ENCODE data around the gene ZNF302.
A peak's percentile ranks its signal among the peaks of the same experiment; 100 is the strongest.

Gene ZNF302

DNA sequence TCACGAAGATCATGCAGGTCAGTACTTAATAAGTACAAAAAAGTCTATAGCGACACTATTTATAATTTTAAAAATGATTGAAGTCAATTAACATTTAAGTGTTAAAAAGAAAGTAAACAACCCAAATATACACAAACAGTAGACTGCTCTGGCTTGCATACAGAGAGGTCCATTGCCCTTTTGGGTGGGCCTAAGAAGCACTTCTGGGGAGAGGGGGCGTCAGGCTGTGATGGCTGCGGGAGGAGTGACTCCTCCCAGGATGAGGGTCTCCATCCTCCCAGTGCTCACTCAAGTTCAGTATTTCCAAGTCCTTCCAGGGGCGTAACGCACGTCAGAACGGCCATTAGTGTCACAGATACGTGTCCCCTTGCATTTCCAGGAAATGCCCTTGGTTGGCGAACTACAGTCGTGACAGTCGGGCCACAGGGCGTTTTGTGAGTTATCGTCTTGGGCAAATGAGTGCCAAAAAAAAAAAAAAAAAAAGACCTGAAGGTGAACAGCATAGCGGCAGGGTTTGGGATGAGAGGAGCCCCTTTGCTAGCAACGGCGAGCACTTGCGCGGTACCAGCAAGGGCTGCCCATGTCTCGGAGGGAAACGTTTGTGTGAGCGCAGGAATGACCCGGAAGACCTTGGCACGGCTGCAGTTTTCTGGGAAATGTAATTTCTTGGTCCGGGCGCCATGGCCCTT lies 637 bp upstream of the ZNF302 start, which contains the start of gene SCGB2B2:
Gene SCGB2B2, minus strand, starts transcription at position 463 of the 689 bp plus-strand sequence. CDS start 82,596 bp downstream, outside the sequence.
- peak; percentile 88 for ATAC-seq
- TF ChIP-seq ZNF565 (CRISPR knock-in tag; conservative IDR thresholded peaks at IDR 0.05; ENCODE audit: low read depth) (no peak), RARB (CRISPR knock-in tag; IDR thresholded peaks at IDR 0.05) (no peak), SNAI2 (CRISPR knock-in tag; IDR thresholded peaks at IDR 0.05) (0 out of 2 replicates have a peak, but pooled peaks have one; percentile 62), ZFP30 (CRISPR knock-in tag; IDR thresholded peaks at IDR 0.05) (peak; percentile 38; the same call in 1 of the 2 replicates), TOX (CRISPR knock-in tag; IDR thresholded peaks at IDR 0.05; ENCODE audit: borderline replicate concordance) (no peak), BACH2 (CRISPR knock-in tag; IDR thresholded peaks at IDR 0.05; ENCODE audit: borderline replicate concordance) (no peak), ZFP3 (CRISPR knock-in tag; IDR thresholded peaks at IDR 0.05) (peak; percentile 44), ISL1 (CRISPR knock-in tag; IDR thresholded peaks at IDR 0.05) (peak; percentile 20; the same call in 1 of the 2 replicates)
- TF ChIP-seq, protein P1, sequence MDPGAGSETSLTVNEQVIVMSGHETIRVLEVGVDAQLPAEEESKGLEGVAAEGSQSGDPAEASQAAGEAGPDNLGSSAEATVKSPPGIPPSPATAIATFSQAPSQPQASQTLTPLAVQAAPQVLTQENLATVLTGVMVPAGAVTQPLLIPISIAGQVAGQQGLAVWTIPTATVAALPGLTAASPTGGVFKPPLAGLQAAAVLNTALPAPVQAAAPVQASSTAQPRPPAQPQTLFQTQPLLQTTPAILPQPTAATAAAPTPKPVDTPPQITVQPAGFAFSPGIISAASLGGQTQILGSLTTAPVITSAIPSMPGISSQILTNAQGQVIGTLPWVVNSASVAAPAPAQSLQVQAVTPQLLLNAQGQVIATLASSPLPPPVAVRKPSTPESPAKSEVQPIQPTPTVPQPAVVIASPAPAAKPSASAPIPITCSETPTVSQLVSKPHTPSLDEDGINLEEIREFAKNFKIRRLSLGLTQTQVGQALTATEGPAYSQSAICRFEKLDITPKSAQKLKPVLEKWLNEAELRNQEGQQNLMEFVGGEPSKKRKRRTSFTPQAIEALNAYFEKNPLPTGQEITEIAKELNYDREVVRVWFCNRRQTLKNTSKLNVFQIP (CRISPR knock-in tag; IDR thresholded peaks at IDR 0.05; ENCODE audit: borderline replicate concordance, low read depth): peak; percentile 67; the same call in 1 of the 2 replicates
- TF ChIP-seq, protein P2, sequence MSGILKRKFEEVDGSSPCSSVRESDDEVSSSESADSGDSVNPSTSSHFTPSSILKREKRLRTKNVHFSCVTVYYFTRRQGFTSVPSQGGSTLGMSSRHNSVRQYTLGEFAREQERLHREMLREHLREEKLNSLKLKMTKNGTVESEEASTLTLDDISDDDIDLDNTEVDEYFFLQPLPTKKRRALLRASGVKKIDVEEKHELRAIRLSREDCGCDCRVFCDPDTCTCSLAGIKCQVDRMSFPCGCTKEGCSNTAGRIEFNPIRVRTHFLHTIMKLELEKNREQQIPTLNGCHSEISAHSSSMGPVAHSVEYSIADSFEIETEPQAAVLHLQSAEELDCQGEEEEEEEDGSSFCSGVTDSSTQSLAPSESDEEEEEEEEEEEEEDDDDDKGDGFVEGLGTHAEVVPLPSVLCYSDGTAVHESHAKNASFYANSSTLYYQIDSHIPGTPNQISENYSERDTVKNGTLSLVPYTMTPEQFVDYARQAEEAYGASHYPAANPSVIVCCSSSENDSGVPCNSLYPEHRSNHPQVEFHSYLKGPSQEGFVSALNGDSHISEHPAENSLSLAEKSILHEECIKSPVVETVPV (CRISPR knock-in tag; IDR thresholded peaks at IDR 0.05): peak; percentile 35; the same call in 1 of the 2 replicates

DNA sequence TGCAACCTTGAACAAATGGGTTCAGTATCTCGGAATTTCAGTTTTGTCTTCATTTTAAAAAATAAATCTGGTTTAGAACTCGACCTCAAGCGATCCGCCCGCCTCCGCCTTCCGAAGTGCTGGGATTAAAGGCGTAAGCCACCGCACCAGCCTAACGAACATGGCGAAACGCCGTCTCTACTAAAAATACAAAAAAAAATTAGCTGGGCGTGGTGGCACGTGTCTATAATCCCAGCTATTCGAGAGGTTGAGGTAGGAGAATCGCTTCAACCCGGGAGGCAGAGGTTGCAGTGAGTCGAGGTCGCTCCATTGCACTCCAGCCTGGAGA lies 571 bp downstream of the ZNF302 start:
- ATAC-seq: no peak
- TF ChIP-seq ARNTL (CRISPR knock-in tag; IDR thresholded peaks at IDR 0.05; ENCODE audit: borderline replicate concordance, low read depth) (no peak), TOX (CRISPR knock-in tag; IDR thresholded peaks at IDR 0.05; ENCODE audit: borderline replicate concordance) (no peak), ZNF565 (CRISPR knock-in tag; conservative IDR thresholded peaks at IDR 0.05; ENCODE audit: low read depth) (no peak), SNAI2 (CRISPR knock-in tag; IDR thresholded peaks at IDR 0.05) (no peak), TCF4 (CRISPR knock-in tag; IDR thresholded peaks at IDR 0.05; ENCODE audit: borderline replicate concordance) (no peak), ESRRG (CRISPR knock-in tag; IDR thresholded peaks at IDR 0.05) (no peak), GLIS3 (CRISPR knock-in tag; IDR thresholded peaks at IDR 0.05) (no peak), ZFP30 (CRISPR knock-in tag; IDR thresholded peaks at IDR 0.05) (no peak)
- TF ChIP-seq, protein P3, sequence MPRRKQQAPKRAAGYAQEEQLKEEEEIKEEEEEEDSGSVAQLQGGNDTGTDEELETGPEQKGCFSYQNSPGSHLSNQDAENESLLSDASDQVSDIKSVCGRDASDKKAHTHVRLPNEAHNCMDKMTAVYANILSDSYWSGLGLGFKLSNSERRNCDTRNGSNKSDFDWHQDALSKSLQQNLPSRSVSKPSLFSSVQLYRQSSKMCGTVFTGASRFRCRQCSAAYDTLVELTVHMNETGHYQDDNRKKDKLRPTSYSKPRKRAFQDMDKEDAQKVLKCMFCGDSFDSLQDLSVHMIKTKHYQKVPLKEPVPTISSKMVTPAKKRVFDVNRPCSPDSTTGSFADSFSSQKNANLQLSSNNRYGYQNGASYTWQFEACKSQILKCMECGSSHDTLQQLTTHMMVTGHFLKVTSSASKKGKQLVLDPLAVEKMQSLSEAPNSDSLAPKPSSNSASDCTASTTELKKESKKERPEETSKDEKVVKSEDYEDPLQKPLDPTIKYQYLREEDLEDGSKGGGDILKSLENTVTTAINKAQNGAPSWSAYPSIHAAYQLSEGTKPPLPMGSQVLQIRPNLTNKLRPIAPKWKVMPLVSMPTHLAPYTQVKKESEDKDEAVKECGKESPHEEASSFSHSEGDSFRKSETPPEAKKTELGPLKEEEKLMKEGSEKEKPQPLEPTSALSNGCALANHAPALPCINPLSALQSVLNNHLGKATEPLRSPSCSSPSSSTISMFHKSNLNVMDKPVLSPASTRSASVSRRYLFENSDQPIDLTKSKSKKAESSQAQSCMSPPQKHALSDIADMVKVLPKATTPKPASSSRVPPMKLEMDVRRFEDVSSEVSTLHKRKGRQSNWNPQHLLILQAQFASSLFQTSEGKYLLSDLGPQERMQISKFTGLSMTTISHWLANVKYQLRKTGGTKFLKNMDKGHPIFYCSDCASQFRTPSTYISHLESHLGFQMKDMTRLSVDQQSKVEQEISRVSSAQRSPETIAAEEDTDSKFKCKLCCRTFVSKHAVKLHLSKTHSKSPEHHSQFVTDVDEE (CRISPR knock-in tag; IDR thresholded peaks at IDR 0.05): no peak

DNA sequence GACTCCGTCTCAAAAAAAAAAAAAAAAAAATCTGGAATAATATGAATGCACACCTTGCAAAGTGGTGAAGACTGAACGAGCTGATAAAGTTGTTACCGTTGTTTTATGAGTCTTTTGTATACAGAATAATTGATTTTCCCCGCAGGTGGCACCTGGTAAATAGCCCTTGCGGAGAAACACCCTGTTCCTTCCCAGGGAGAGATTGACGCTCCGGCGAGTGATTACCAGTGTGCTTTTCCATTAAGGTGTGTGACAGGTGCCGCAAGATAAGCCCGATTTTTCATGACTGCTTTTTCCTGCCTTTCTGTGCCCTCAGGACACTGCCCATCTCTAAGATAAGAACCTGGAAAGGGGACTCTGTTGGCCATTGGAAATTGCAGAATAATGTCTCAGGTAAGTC lies 943 bp downstream of the ZNF302 start:
- TF ChIP-seq, protein P4, sequence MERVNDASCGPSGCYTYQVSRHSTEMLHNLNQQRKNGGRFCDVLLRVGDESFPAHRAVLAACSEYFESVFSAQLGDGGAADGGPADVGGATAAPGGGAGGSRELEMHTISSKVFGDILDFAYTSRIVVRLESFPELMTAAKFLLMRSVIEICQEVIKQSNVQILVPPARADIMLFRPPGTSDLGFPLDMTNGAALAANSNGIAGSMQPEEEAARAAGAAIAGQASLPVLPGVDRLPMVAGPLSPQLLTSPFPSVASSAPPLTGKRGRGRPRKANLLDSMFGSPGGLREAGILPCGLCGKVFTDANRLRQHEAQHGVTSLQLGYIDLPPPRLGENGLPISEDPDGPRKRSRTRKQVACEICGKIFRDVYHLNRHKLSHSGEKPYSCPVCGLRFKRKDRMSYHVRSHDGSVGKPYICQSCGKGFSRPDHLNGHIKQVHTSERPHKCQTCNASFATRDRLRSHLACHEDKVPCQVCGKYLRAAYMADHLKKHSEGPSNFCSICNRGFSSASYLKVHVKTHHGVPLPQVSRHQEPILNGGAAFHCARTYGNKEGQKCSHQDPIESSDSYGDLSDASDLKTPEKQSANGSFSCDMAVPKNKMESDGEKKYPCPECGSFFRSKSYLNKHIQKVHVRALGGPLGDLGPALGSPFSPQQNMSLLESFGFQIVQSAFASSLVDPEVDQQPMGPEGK (CRISPR knock-in tag; IDR thresholded peaks at IDR 0.05; ENCODE audit: borderline replicate concordance): no peak
- no peak for TF ChIP-seq ZC3H10 (CRISPR knock-in tag; IDR thresholded peaks at IDR 0.05)
- TF ChIP-seq ZNF8 (CRISPR knock-in tag; IDR thresholded peaks at IDR 0.05): no peak
- TF ChIP-seq ZFP30 (CRISPR knock-in tag; IDR thresholded peaks at IDR 0.05): no peak
- no peak for TF ChIP-seq CSDC2 (CRISPR knock-in tag; IDR thresholded peaks at IDR 0.05)
- no peak for TF ChIP-seq ZNF70 (CRISPR knock-in tag; IDR thresholded peaks at IDR 0.05)
- no peak for TF ChIP-seq ARNTL (CRISPR knock-in tag; IDR thresholded peaks at IDR 0.05; ENCODE audit: borderline replicate concordance, low read depth)
- TF ChIP-seq ESRRG (CRISPR knock-in tag; IDR thresholded peaks at IDR 0.05): no peak
- no peak for TF ChIP-seq OSR1 (CRISPR knock-in tag; IDR thresholded peaks at IDR 0.05)
- TF ChIP-seq, protein P2 (CRISPR knock-in tag; IDR thresholded peaks at IDR 0.05): no peak
- TF ChIP-seq, protein P1 (CRISPR knock-in tag; IDR thresholded peaks at IDR 0.05; ENCODE audit: borderline replicate concordance, low read depth): no peak
- TF ChIP-seq RARB (CRISPR knock-in tag; IDR thresholded peaks at IDR 0.05): no peak
- no peak for TF ChIP-seq ZFP3 (CRISPR knock-in tag; IDR thresholded peaks at IDR 0.05)
- no peak for TF ChIP-seq ISL1 (CRISPR knock-in tag; IDR thresholded peaks at IDR 0.05)
- TF ChIP-seq TOX (CRISPR knock-in tag; IDR thresholded peaks at IDR 0.05; ENCODE audit: borderline replicate concordance): no peak
- ATAC-seq: no peak
